KG1 (cell line): ENCODE measurements around the gene NRDC.

Source experiments
- DNase-seq: peaks from one replicate; lab custom pipeline; 2025; lab: John Stamatoyannopoulos, UW

Gene NRDC

GRCh38 chr1:51761351-51761750, 117.2 kb downstream of the NRDC start:
- no peak for DNase-seq

- DNase-seq: no peak
Measured at GRCh38 chr1:51760872-51761271, 117.7 kb downstream of the NRDC start.

GRCh38 chr1:51758310-51758709, 120.2 kb downstream of the NRDC start:
- no peak for DNase-seq

GRCh38 chr1:51756290-51756689, 122.2 kb downstream of the NRDC start:
- DNase-seq: no peak

GRCh38 chr1:51755437-51755836, 123.1 kb downstream of the NRDC start:
- no peak for DNase-seq

GRCh38 chr1:51754666-51755065, 123.9 kb downstream of the NRDC start:
- DNase-seq: no peak

GRCh38 chr1:51753969-51754368, 124.6 kb downstream of the NRDC start:
- no peak for DNase-seq

- DNase-seq: no peak
Measured at GRCh38 chr1:51752073-51752948, 126.2 kb downstream of the NRDC start.

- no peak for DNase-seq
Measured at GRCh38 chr1:51750729-51751128, 127.8 kb downstream of the NRDC start.

GRCh38 chr1:51750218-51750617, 128.3 kb downstream of the NRDC start:
- DNase-seq: no peak

GRCh38 chr1:51749151-51749550, 129.4 kb downstream of the NRDC start:
- no peak for DNase-seq

- DNase-seq: no peak
Measured at GRCh38 chr1:51745304-51745570, 133.3 kb downstream of the NRDC start.

GRCh38 chr1:51744506-51745303, 133.8 kb downstream of the NRDC start:
- no peak for DNase-seq

GRCh38 chr1:51741121-51741681, 137.3 kb downstream of the NRDC start:
- no peak for DNase-seq

- DNase-seq: no peak
Measured at GRCh38 chr1:51740652-51741051, 137.9 kb downstream of the NRDC start.
